ENCODE results near the gene MTHFD1L.
"Not testable (repeated sequence)": the region's sequence is repeated elsewhere in the genome, so short reads cannot be mapped to it uniquely, and the experiment has no call there.

MTHFD1L gene

DNA sequence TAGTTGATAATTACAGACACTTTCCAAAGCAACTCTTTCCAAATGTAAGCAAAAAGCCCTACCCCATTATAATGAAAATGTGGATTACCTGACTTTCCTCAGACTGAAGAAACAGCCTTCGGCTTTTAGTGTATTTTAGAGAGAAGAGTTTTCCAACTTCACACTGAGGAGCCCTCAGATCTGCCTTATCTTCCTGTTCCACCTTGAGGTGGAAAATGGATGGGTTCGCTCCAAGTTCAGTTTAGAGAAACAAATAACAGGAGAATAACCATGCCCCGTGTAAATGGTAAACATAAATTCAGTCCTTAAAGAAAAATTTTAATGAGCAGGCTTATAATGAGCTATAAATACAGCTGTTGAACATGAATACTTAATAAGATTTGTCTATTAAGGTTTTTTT lies 21.1 kb upstream of the MTHFD1L start:
- no peak overlapping the region for H3K4me2 ChIP-seq (ENCODE audit: low read length)
- H3K9me2 ChIP-seq (replicated peaks; ENCODE audit: control insufficient read depth, low read length): no peaks in the 10 kb centered on the region
- H3F3A ChIP-seq (ENCODE audit: control insufficient read depth, insufficient read depth): no peaks in the 10 kb centered on the region

DNA sequence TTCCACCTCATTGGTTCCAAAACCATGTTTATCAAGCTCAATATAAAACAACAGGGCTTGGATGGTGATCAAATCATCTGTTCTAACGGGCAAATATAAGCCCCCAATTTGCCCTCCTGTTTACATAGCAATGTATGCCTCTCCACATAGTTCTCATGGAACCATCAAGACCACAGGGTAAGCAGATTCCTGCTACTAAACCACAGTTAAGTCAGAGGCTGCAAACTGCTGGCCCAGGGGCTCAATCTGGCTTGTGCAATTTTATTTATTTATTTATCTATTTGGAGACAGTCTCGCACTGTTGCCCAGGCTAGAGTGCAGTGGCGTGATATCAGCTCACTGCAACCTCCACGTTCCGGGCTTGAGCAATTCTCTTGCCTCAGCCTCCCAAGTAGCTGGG lies 18.9 kb upstream of the MTHFD1L start:
- Histone ChIP-seq H3K4me3 (ENCODE audit: low read length) (no peak overlapping the region), H3F3A (ENCODE audit: control insufficient read depth, insufficient read depth) (no peaks in the 10 kb centered on the region), H3K4me1 (ENCODE audit: control insufficient read depth, low read length) (no peaks in the 10 kb centered on the region), H3K9me3 (ENCODE audit: control insufficient read depth, insufficient read depth, low read length) (no peaks in the 10 kb centered on the region), H3K4me2 (ENCODE audit: low read length) (no peak overlapping the region), H3K27ac (ENCODE audit: low read depth, low read length) (no peak overlapping the region), H4K20me1 (ENCODE audit: control insufficient read depth, insufficient read depth, low read depth, low read length) (no peaks in the 10 kb centered on the region), H3K9me2 (replicated peaks; ENCODE audit: control insufficient read depth, low read length) (no peaks in the 10 kb centered on the region), H3K27me3 (ENCODE audit: control insufficient read depth, low read length) (no peaks in the 10 kb centered on the region), H3K79me2 (ENCODE audit: control insufficient read depth, low read length) (no peaks in the 10 kb centered on the region), H3K36me3 (ENCODE audit: control insufficient read depth, low read length) (peaks cover 11% of the 10 kb centered on the region)
- TF ChIP-seq, protein P1, sequence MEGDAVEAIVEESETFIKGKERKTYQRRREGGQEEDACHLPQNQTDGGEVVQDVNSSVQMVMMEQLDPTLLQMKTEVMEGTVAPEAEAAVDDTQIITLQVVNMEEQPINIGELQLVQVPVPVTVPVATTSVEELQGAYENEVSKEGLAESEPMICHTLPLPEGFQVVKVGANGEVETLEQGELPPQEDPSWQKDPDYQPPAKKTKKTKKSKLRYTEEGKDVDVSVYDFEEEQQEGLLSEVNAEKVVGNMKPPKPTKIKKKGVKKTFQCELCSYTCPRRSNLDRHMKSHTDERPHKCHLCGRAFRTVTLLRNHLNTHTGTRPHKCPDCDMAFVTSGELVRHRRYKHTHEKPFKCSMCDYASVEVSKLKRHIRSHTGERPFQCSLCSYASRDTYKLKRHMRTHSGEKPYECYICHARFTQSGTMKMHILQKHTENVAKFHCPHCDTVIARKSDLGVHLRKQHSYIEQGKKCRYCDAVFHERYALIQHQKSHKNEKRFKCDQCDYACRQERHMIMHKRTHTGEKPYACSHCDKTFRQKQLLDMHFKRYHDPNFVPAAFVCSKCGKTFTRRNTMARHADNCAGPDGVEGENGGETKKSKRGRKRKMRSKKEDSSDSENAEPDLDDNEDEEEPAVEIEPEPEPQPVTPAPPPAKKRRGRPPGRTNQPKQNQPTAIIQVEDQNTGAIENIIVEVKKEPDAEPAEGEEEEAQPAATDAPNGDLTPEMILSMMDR (IDR thresholded peaks at IDR 0.05; ENCODE audit: low read depth, low read length, poor library complexity, severe bottlenecking): no peak
- TF ChIP-seq EZH2phosphoT487 (IDR thresholded peaks at IDR 0.05; ENCODE audit: borderline replicate concordance, low read length): no peak

More for the DNA sequence above, 21.1 kb upstream of the MTHFD1L start:
- Histone ChIP-seq H4K20me1 (ENCODE audit: control insufficient read depth, insufficient read depth, low read depth, low read length) (no peaks in the 10 kb centered on the region), H3K4me1 (ENCODE audit: control insufficient read depth, low read length) (no peaks in the 10 kb centered on the region), H3K27me3 (ENCODE audit: control insufficient read depth, low read length) (no peaks in the 10 kb centered on the region), H3K79me2 (ENCODE audit: control insufficient read depth, low read length) (no peaks in the 10 kb centered on the region), H3K9me3 (ENCODE audit: control insufficient read depth, insufficient read depth, low read length) (no peaks in the 10 kb centered on the region), H3K36me3 (ENCODE audit: control insufficient read depth, low read length) (peaks cover 34% of the 10 kb centered on the region), H3K4me3 (ENCODE audit: low read length) (no peak overlapping the region), H3K27ac (ENCODE audit: low read depth, low read length) (no peak overlapping the region)
- TF ChIP-seq, protein P1 (IDR thresholded peaks at IDR 0.05; ENCODE audit: low read depth, low read length, poor library complexity, severe bottlenecking): no peak
- TF ChIP-seq EZH2phosphoT487 (IDR thresholded peaks at IDR 0.05; ENCODE audit: borderline replicate concordance, low read length): no peak

DNA sequence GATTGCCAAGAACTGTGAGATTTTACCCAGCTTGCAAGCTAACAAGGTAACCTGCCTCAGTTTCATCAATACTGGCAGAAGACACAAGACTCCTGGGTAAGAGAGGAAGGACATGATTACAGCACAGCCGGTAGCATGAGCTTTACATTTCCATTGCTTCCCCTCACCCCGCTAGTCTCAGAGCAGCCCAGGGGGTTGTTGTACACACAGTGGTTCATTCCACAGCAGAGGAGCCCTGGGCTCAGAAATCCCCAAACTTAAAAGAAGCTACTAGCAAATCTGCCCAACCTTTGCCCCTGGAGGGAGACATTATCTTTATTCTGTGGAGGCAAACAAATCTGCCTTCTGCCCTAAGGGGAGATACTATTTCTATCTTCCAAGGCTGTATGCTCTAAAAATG lies 17.1 kb upstream of the MTHFD1L start:
- H3K27ac ChIP-seq (ENCODE audit: low read depth, low read length): no peak overlapping the region
- no peak overlapping the region for H3K4me2 ChIP-seq (ENCODE audit: low read length)
- H3K36me3 ChIP-seq (ENCODE audit: control insufficient read depth, low read length): no peaks in the 10 kb centered on the region; the same call in 1 of the 2 replicates
- no peak overlapping the region for H3K4me3 ChIP-seq (ENCODE audit: low read length)
- no peaks in the 10 kb centered on the region for H3K9me2 ChIP-seq (replicated peaks; ENCODE audit: control insufficient read depth, low read length)
- H3K79me2 ChIP-seq (ENCODE audit: control insufficient read depth, low read length): no peaks in the 10 kb centered on the region
- H3K27me3 ChIP-seq (ENCODE audit: control insufficient read depth, low read length): no peaks in the 10 kb centered on the region
- H3K9me3 ChIP-seq (ENCODE audit: control insufficient read depth, insufficient read depth, low read length): no peaks in the 10 kb centered on the region
- no peaks in the 10 kb centered on the region for H4K20me1 ChIP-seq (ENCODE audit: control insufficient read depth, insufficient read depth, low read depth, low read length)
- H3F3A ChIP-seq (ENCODE audit: control insufficient read depth, insufficient read depth): no peaks in the 10 kb centered on the region
- TF ChIP-seq, protein P1 (IDR thresholded peaks at IDR 0.05; ENCODE audit: low read depth, low read length, poor library complexity, severe bottlenecking): no peak
- no peak for TF ChIP-seq EZH2phosphoT487 (IDR thresholded peaks at IDR 0.05; ENCODE audit: borderline replicate concordance, low read length)
- no peaks in the 10 kb centered on the region for H3K4me1 ChIP-seq (ENCODE audit: control insufficient read depth, low read length)

DNA sequence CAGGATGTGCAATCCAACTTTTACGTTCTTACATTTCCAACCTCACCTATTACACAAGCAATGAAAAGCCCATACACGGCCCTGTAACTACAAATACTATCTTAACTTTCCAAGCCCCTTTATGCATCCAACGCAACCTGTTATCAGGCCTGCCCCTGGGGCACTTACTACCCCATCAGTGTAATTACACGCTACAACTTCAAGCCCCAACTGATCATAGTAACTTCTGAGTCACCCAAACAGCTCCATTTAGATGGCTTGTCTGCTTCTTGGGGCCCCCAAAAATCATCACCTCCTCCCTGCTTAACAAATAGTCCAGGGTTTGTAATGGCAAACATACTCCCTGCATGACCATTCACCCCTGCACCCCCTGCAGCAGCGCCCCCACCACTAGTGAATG lies 11.1 kb upstream of the MTHFD1L start:
- H3K9me3 ChIP-seq (ENCODE audit: control insufficient read depth, insufficient read depth, low read length); H3K36me3 ChIP-seq (ENCODE audit: control insufficient read depth, low read length); H3K4me3 ChIP-seq (ENCODE audit: low read length); H3K27ac ChIP-seq (ENCODE audit: low read depth, low read length); H3K4me2 ChIP-seq (ENCODE audit: low read length); H3K4me1 ChIP-seq (ENCODE audit: control insufficient read depth, low read length); H3K9me2 ChIP-seq (replicated peaks; ENCODE audit: control insufficient read depth, low read length); H4K20me1 ChIP-seq (ENCODE audit: control insufficient read depth, insufficient read depth, low read depth, low read length); H3K79me2 ChIP-seq (ENCODE audit: control insufficient read depth, low read length); H3K27me3 ChIP-seq (ENCODE audit: control insufficient read depth, low read length); H3F3A ChIP-seq (ENCODE audit: control insufficient read depth, insufficient read depth): not testable (repeated sequence)

DNA sequence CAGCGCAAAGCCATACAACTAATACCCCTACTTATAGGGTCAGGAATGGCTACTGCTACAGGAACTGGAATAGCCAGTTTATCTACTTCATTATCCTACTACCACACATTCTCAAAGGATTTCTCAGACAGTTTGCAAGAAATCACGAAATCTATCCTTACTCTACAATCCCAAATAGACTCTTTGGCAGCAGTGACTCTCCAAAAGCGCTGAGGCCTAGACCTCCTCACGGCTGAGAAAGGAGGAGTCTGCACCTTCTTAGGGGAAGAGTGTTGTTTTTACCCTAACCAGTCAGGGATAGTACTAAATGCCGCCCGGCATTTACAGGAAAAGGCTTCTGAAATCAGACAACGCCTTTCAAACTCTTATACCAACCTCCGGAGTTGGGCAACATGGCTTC lies 10.3 kb upstream of the MTHFD1L start:
- H3K9me3 ChIP-seq (ENCODE audit: control insufficient read depth, insufficient read depth, low read length); H4K20me1 ChIP-seq (ENCODE audit: control insufficient read depth, insufficient read depth, low read depth, low read length); H3K4me2 ChIP-seq (ENCODE audit: low read length); H3K4me3 ChIP-seq (ENCODE audit: low read length); H3K79me2 ChIP-seq (ENCODE audit: control insufficient read depth, low read length); H3K36me3 ChIP-seq (ENCODE audit: control insufficient read depth, low read length); H3F3A ChIP-seq (ENCODE audit: control insufficient read depth, insufficient read depth); H3K4me1 ChIP-seq (ENCODE audit: control insufficient read depth, low read length); H3K27me3 ChIP-seq (ENCODE audit: control insufficient read depth, low read length); H3K27ac ChIP-seq (ENCODE audit: low read depth, low read length); H3K9me2 ChIP-seq (replicated peaks; ENCODE audit: control insufficient read depth, low read length): not testable (repeated sequence)

All from DOHH2 (cell line).